Astrocyte (in vitro differentiated cells and primary cell): Measurements from ENCODE around the gene NHLRC2. TPM values are rescaled to one million over a fixed set of nuclear protein-coding genes. Genes with fewer than 3 reads are reported as not detected.

Source experiments
- DNase-seq: peaks from one replicate; pipeline ENCODE4 v3.0.0-alpha.2; 2010; ENCODE audit warnings: low read depth
- FAIRE-seq: peaks from 2 replicates; lab custom pipeline; 2011; peaks lifted over from hg19 to GRCh38; lab: Jason Lieb, UNC
- H2AFZ ChIP-seq: 2 replicates; pipeline ENCODE4 v1.6.0; 2012; ENCODE audit warnings: low read depth, low read length, inconsistent platforms
- H3K27ac ChIP-seq: 2 replicates; pipeline ENCODE4 v1.5.1; 2011; ENCODE audit warnings: low read depth, low read length, inconsistent platforms
- H3K27me3 ChIP-seq: 2 replicates; pipeline ENCODE4 v1.6.0; 2011; ENCODE audit warnings: low read length, inconsistent platforms; ENCODE audit not compliant: insufficient read depth
- H3K36me3 ChIP-seq: 2 replicates; pipeline ENCODE4 v1.5.1; 2011; ENCODE audit warnings: low read length, inconsistent platforms; ENCODE audit not compliant: insufficient read depth
- H3K4me1 ChIP-seq: 2 replicates; pipeline ENCODE4 v1.5.1; 2011; ENCODE audit warnings: low read length, inconsistent platforms; ENCODE audit not compliant: insufficient read depth
- H3K4me2 ChIP-seq: 2 replicates; pipeline ENCODE4 v1.6.0; 2012; ENCODE audit warnings: low read length, inconsistent platforms
- H3K4me3 ChIP-seq: 2 replicates; pipeline ENCODE4 v1.5.1; 2011; ENCODE audit warnings: low read depth, mild to moderate bottlenecking, low read length, inconsistent platforms; ENCODE audit not compliant: insufficient read depth
- H3K79me2 ChIP-seq: 2 replicates; pipeline ENCODE4 v1.6.0; 2012; ENCODE audit warnings: mild to moderate bottlenecking, low read length, inconsistent platforms; ENCODE audit not compliant: insufficient read depth
- H3K9ac ChIP-seq: 2 replicates; pipeline ENCODE4 v1.6.0; 2012; ENCODE audit warnings: mild to moderate bottlenecking, low read length, inconsistent platforms
- H3K9me3 ChIP-seq: 2 replicates; pipeline ENCODE4 v1.5.1; 2012; ENCODE audit warnings: low read depth, mild to moderate bottlenecking, low read length, inconsistent platforms; ENCODE audit not compliant: insufficient read depth
- H4K20me1 ChIP-seq: 2 replicates; pipeline ENCODE4 v1.6.0; 2012; ENCODE audit warnings: low read length, inconsistent platforms; ENCODE audit not compliant: insufficient read depth
- H3K27ac Mint-ChIP-seq: one replicate; pipeline ENCODE4 v1.8.0; 2021; ENCODE audit warnings: mild to moderate bottlenecking, mixed read lengths; ENCODE audit not compliant: unreplicated experiment
- H3K27me3 Mint-ChIP-seq: one replicate; pipeline ENCODE4 v1.8.0; 2021; ENCODE audit warnings: low read depth, mixed read lengths; ENCODE audit not compliant: unreplicated experiment
- H3K36me3 Mint-ChIP-seq: one replicate; pipeline ENCODE4 v1.8.0; 2021; ENCODE audit warnings: low read depth, mixed read lengths; ENCODE audit not compliant: unreplicated experiment
- H3K4me1 Mint-ChIP-seq: one replicate; pipeline ENCODE4 v1.8.0; 2021; ENCODE audit warnings: low read depth, mixed read lengths; ENCODE audit not compliant: unreplicated experiment
- H3K4me3 Mint-ChIP-seq: one replicate; pipeline ENCODE4 v1.8.0; 2021; ENCODE audit warnings: mild to moderate bottlenecking, moderate library complexity, mixed read lengths; ENCODE audit not compliant: unreplicated experiment
- H3K9me3 Mint-ChIP-seq: one replicate; pipeline ENCODE4 v1.8.0; 2021; ENCODE audit warnings: mild to moderate bottlenecking, mixed read lengths; ENCODE audit not compliant: unreplicated experiment
- EZH2 ChIP-seq: IDR thresholded peaks from 2 replicates; pipeline ENCODE4 v1.6.1; 2012; ENCODE audit warnings: mild to moderate bottlenecking, low read length, inconsistent platforms; ENCODE audit not compliant: insufficient read depth
- total RNA-seq: library from RNA; stranded (reverse); gene quantifications from 2 replicates; pipeline ENCODE4 v1.2.1, GENCODE V29; 2021
- TF ChIP-seq, protein P1 (sequence below): IDR thresholded peaks from 2 replicates; pipeline ENCODE4 v1.5.1; 2011; ENCODE audit warnings: low read depth, mild to moderate bottlenecking, inconsistent platforms, low read length, moderate library complexity; ENCODE audit not compliant: insufficient read depth

The NHLRC2 gene
- total RNA-seq, 1 donor from 2014 or later: 16.9 TPM

DNA sequence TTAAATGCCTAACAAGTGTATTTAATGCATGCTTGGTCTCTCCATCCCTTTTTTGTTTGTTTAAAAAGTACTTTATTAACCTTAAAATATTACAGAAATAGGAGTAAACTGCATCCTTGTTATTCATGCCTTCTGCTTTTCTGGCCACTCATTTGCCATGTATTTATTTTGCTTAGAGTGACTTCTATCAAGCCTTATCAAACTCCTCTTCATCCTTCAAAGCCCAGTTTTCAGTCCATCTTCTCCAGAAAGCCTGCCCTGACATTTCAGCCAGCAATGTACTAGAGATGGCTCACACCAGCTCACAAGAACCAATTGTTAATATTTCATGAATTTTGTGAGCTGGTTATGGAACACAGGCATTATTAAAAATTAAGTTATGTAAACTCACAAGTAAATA, 82.8 kb downstream of the NHLRC2 start:
- Histone ChIP-seq H3K9ac (no peak overlapping the region), H3K79me2 (no peaks in the 10 kb centered on the region), H3K9me3 (no peaks in the 10 kb centered on the region), H2AFZ (no peak overlapping the region), H3K4me3 (no peak overlapping the region), H3K4me2 (no peak overlapping the region), H3K4me1 (no peaks in the 10 kb centered on the region), H4K20me1 (no peaks in the 10 kb centered on the region), H3K36me3 (no peaks in the 10 kb centered on the region), H3K27ac (no peak overlapping the region), H3K27me3 (no peaks in the 10 kb centered on the region)
- Mint-ChIP-seq H3K9me3 (peaks cover 5% of the 10 kb centered on the region), H3K4me3 (no peak overlapping the region), H3K27ac (no peak overlapping the region), H3K4me1 (no peaks in the 10 kb centered on the region), H3K36me3 (no peaks in the 10 kb centered on the region), H3K27me3 (peaks cover 43% of the 10 kb centered on the region)
- DNase-seq: no peak
- FAIRE-seq: no peak
- TF ChIP-seq, protein P1, sequence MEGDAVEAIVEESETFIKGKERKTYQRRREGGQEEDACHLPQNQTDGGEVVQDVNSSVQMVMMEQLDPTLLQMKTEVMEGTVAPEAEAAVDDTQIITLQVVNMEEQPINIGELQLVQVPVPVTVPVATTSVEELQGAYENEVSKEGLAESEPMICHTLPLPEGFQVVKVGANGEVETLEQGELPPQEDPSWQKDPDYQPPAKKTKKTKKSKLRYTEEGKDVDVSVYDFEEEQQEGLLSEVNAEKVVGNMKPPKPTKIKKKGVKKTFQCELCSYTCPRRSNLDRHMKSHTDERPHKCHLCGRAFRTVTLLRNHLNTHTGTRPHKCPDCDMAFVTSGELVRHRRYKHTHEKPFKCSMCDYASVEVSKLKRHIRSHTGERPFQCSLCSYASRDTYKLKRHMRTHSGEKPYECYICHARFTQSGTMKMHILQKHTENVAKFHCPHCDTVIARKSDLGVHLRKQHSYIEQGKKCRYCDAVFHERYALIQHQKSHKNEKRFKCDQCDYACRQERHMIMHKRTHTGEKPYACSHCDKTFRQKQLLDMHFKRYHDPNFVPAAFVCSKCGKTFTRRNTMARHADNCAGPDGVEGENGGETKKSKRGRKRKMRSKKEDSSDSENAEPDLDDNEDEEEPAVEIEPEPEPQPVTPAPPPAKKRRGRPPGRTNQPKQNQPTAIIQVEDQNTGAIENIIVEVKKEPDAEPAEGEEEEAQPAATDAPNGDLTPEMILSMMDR: no peak
- TF ChIP-seq EZH2: no peak

DNA sequence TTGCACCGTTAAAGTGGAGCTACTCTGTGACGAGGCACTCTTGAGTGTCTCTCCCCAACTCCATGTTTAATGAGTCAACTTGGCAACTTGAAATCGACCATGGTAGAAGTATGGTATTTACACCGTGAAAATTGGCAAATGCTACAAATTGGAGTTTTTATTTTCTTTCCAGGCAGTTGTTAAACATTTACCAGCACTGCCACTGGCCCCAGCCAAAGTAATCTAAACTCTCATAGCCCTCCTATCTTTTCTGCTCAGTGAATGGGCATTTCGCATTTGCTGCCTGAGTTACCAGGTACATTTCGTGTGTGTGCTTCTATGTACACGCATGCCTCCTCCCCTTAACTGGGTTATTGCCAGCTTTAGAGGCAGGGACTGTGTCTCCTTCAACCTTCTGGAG, 83.3 kb downstream of the NHLRC2 start:
- Histone ChIP-seq H3K27me3 (no peaks in the 10 kb centered on the region), H3K79me2 (no peaks in the 10 kb centered on the region), H4K20me1 (no peaks in the 10 kb centered on the region), H3K4me3 (no peak overlapping the region), H3K9me3 (no peaks in the 10 kb centered on the region), H3K36me3 (no peaks in the 10 kb centered on the region), H3K4me2 (no peak overlapping the region), H3K9ac (no peak overlapping the region), H2AFZ (no peak overlapping the region), H3K4me1 (no peaks in the 10 kb centered on the region), H3K27ac (no peak overlapping the region)
- Mint-ChIP-seq H3K27me3 (peaks cover 41% of the 10 kb centered on the region), H3K36me3 (no peaks in the 10 kb centered on the region), H3K4me1 (no peaks in the 10 kb centered on the region), H3K4me3 (no peak overlapping the region), H3K9me3 (peaks cover 4% of the 10 kb centered on the region), H3K27ac (no peak overlapping the region)
- DNase-seq: no peak
- TF ChIP-seq EZH2: no peak
- TF ChIP-seq, protein P1: no peak
- FAIRE-seq: no peak

DNA sequence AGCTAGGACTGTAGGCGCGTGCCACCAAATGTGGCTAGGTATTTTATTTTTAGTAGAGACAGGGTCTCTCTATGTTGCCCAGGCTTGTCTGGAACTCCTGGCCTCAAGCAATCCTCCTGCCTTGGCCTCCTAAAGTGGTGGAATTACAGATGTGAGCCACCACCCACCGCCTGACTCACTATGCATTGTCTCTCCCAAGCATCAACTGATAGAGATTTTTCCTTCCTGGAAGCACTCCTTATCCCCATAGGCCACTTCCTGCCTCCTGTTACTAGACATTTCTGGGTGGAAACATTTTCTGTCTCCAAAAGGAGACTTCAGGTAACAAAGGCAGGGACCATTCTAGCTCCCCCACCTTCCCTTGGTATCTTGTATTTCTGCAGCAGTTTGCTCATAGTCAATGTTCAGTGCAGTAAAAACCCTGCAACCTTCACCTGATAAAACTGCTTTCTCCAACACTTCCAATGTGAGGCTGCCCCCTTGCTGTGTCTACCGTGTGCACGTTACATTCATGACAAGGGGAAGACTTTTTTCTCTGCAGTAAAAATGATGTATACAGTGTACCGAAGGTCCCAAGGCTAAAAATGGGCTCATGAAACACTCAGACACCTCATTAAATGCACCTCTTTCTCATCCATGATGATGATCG, 84.9 kb downstream of the NHLRC2 start:
- Mint-ChIP-seq H3K27me3 (peaks cover 33% of the 10 kb centered on the region), H3K27ac (no peak overlapping the region), H3K4me3 (no peak overlapping the region), H3K9me3 (peaks cover 2% of the 10 kb centered on the region), H3K36me3 (no peaks in the 10 kb centered on the region), H3K4me1 (no peaks in the 10 kb centered on the region)
- Histone ChIP-seq H3K9ac (no peak overlapping the region), H4K20me1 (no peaks in the 10 kb centered on the region), H2AFZ (no peak overlapping the region), H3K27me3 (no peaks in the 10 kb centered on the region), H3K79me2 (no peaks in the 10 kb centered on the region), H3K36me3 (no peaks in the 10 kb centered on the region), H3K4me1 (no peaks in the 10 kb centered on the region), H3K4me2 (no peak overlapping the region), H3K27ac (no peak overlapping the region), H3K4me3 (no peak overlapping the region), H3K9me3 (no peaks in the 10 kb centered on the region)
- no peak for TF ChIP-seq EZH2
- TF ChIP-seq, protein P1: no peak
- FAIRE-seq (no peak), DNase-seq (no peak)
